GM12864 (cell line): Measurements from ENCODE around the gene UBAC2.

Source experiments
- DNase-seq: peaks from one replicate; pipeline ENCODE4 v3.0.0-alpha.2; 2011; ENCODE audit warnings: low read depth
- H3K4me3 ChIP-seq: 2 replicates; pipeline ENCODE4 v1.5.1; 2011; ENCODE audit warnings: mild to moderate bottlenecking, low read depth, low read length, control low read depth
- TF ChIP-seq, protein P1 (sequence below): IDR thresholded peaks from 2 replicates; pipeline ENCODE4 v1.5.1; 2011; ENCODE audit warnings: low read depth, mild to moderate bottlenecking, moderate library complexity, low read length, control low read depth, inconsistent platforms; ENCODE audit errors: missing control alignments

UBAC2 gene

DNA sequence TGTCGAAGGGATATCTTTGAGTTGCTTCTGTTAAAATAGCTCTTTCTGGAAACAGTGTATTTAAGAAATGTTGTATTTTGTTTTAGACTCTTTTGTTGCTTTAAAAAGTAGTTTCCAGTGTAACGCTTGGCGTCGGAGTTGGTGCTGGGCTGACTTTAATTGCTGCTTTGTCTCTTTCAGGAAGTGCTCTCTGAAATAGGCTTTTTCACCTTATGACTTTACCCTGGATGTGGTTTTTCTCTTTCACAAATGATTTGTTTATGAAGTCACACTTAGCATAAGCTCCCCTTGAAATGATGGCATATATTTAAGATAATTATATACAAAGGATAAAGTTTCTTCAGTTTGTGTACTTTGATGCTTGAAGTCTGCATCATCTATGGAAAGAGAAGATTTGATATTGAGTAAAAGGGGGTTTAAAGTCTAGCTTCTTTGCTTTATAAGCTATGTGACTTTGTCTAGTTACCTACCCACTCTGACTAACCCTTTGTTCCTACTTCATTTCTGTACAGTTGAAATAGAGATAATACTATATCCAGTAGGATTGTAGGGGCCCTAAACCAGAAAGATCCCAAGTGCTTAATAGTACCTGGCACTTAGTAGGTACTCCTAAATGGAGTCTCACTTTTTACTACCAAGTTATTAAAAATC is 57.7 kb downstream of the UBAC2 start, which contains the start of gene GPR18:
Gene GPR18 (minus strand): TSS at position 170 of the 651 bp plus-strand sequence. CDS start 2,507 bp downstream, outside the sequence.
- TF ChIP-seq, protein P1, sequence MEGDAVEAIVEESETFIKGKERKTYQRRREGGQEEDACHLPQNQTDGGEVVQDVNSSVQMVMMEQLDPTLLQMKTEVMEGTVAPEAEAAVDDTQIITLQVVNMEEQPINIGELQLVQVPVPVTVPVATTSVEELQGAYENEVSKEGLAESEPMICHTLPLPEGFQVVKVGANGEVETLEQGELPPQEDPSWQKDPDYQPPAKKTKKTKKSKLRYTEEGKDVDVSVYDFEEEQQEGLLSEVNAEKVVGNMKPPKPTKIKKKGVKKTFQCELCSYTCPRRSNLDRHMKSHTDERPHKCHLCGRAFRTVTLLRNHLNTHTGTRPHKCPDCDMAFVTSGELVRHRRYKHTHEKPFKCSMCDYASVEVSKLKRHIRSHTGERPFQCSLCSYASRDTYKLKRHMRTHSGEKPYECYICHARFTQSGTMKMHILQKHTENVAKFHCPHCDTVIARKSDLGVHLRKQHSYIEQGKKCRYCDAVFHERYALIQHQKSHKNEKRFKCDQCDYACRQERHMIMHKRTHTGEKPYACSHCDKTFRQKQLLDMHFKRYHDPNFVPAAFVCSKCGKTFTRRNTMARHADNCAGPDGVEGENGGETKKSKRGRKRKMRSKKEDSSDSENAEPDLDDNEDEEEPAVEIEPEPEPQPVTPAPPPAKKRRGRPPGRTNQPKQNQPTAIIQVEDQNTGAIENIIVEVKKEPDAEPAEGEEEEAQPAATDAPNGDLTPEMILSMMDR, result no peak
- DNase-seq, result no peak
- H3K4me3 ChIP-seq, result peak within 1 kb of the TSS; percentile 12

DNA sequence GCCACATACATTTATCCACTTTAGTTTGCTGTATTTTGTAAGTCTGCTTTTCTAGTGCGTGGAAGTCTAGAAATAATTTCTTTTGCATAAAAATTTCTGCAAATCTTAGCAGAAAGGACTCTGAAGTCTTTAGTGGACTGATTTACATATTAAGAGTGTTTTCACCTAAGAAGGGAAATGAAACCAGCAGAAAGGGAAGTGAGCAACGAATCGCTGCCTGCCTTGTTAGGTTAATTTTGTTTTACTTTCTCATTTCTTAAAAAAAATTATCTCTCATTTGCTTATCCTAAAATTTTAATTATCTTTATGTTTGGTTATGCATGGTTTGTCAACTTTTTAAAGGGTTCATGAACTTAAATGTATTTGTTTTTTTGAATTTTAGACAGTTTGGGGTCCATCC is 58.3 kb downstream of the UBAC2 start:
- TF ChIP-seq, protein P1, result no peak
- no peak for DNase-seq
- H3K4me3 ChIP-seq, result no peak overlapping the region

DNA sequence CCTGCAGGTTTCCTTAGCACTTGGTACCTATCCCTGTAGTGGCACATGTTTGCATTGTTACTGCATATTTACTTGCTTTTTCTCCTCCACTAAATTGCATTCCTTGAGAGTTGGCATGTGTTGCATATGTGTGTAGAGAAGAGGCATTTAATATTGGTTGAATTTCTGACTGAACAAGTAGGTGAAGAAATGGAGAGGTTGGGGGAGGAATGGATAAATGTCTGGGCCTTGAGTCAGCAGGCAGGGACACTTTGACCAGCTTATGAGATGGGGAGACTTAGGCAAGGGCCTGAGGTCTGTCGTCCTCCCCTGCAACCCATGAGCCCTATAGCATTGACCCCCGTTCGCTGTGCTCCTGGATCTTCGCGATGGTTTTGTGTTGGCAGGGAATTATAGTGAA is 59.6 kb downstream of the UBAC2 start:
- DNase-seq, result no peak
- H3K4me3 ChIP-seq, result no peak overlapping the region
- TF ChIP-seq, protein P1, result no peak

DNA sequence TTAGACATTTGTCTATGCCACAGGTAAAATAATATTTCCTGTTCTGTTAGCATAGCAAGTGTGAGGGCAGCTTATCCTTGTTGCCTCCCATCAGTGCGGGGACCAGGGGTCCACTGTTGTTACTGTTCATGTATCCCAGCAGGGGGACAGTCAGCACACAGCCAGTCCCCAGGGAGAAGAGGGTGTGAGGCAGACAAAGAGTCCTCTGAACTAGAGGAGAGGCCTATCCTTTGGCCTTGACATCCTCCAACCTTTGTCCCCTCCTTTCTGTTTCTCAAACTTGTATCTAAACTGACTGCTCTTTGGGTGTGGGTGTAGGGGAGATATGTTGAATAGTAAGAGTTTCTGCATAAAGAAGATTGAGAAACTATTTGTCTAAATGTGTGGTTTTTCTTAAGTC is 60.4 kb downstream of the UBAC2 start:
- no peak for DNase-seq
- TF ChIP-seq, protein P1, result no peak
- no peak overlapping the region for H3K4me3 ChIP-seq

GRCh38 chr13:99263126-99263785 is 62.6 kb downstream of the UBAC2 start:
- TF ChIP-seq, protein P1, result no peak
- DNase-seq, result no peak
- no peak overlapping the region for H3K4me3 ChIP-seq

DNA sequence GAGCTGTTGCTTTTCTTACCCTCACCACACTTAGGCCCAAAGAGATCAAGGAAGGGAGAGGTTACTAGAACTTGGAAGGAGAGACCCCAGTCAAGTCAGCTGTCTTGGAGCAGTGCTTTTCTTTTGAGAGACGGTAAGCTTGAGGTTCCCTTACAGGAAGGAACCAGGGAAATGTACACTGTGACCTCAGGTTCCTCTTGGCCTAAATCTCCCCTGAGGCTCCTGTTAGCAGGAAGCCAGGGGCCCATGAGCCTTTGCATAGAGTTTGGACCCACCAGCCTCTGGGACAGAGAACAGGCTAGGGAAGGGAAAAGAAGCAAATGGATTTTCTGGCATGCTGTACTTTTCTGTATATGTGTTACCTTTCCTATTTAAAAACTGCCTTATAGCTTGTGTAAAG is 63.4 kb downstream of the UBAC2 start:
- TF ChIP-seq, protein P1, result no peak
- no peak for DNase-seq
- H3K4me3 ChIP-seq, result no peak overlapping the region
